Endometrial microvascular endothelial cells (primary cell): ENCODE data around the gene POLA1. TPM values are rescaled to one million over a fixed set of nuclear protein-coding genes. Genes with fewer than 3 reads are reported as not detected.

ENCODE experiments used
- in situ Hi-C: cut with HindIII; loops from 2 replicates; pipeline ENCODE4 v1.10.0; 2017; ENCODE audit warnings: low sequenced_read_pairs, low pct_unique_long_range_greater_than_20kb; ENCODE audit errors: inconsistent ontology term
- total RNA-seq: library from RNA; depleted of rRNA; stranded (reverse); fragments of >200 nt; gene quantifications from one replicate; pipeline ENCODE4 v1.2.3, GENCODE V29; 2015; ENCODE audit errors: inconsistent ontology term

Gene POLA1
- total RNA-seq, 1 donor from 2014 or later = 12.4 TPM

- in situ Hi-C loops = no loop called here
Observed at GRCh38 chrX:25014366-25014838, 320.7 kb downstream of the POLA1 start.

GRCh38 chrX:25015486-25016360, 322.0 kb downstream of the POLA1 start, which contains the start of gene ARX:
Gene ARX (minus strand): TSS chrX:25015965. CDS start chrX:25015737, 228 bp downstream.
- in situ Hi-C loops = no loop called here

GRCh38 chrX:25016361-25016671, 322.6 kb downstream of the POLA1 start:
- in situ Hi-C loops = no loop called here

GRCh38 chrX:25016938-25017598, 323.4 kb downstream of the POLA1 start:
- in situ Hi-C loops = no loop called here

GRCh38 chrX:25017667-25018247, 324.0 kb downstream of the POLA1 start:
- in situ Hi-C loops = no loop called here

- in situ Hi-C loops = no loop called here
Observed at GRCh38 chrX:25018682-25019081, 325.0 kb downstream of the POLA1 start.

GRCh38 chrX:25019707-25020390, 326.1 kb downstream of the POLA1 start:
- in situ Hi-C loops = no loop called here

GRCh38 chrX:25020391-25020904, 326.7 kb downstream of the POLA1 start:
- in situ Hi-C loops = no loop called here

- in situ Hi-C loops = no loop called here
Observed at GRCh38 chrX:25020905-25021449, 327.3 kb downstream of the POLA1 start.

GRCh38 chrX:25022499-25023325, 329.0 kb downstream of the POLA1 start:
- in situ Hi-C loops = no loop called here

GRCh38 chrX:25023908-25024307, 330.2 kb downstream of the POLA1 start:
- in situ Hi-C loops = no loop called here

- in situ Hi-C loops = no loop called here
Observed at GRCh38 chrX:25025615-25026014, 331.9 kb downstream of the POLA1 start.

- in situ Hi-C loops = no loop called here
Observed at GRCh38 chrX:25026576-25026975, 332.9 kb downstream of the POLA1 start.

- in situ Hi-C loops = no loop called here
Observed at GRCh38 chrX:25028726-25029125, 335.0 kb downstream of the POLA1 start.

- in situ Hi-C loops = no loop called here
Observed at GRCh38 chrX:25029288-25029825, 335.6 kb downstream of the POLA1 start.

- in situ Hi-C loops = no loop called here
Observed at GRCh38 chrX:25034889-25035288, 341.2 kb downstream of the POLA1 start.

- in situ Hi-C loops = no loop called here
Observed at GRCh38 chrX:25039036-25039435, 345.3 kb downstream of the POLA1 start.

GRCh38 chrX:25043192-25043591, 349.5 kb downstream of the POLA1 start:
- in situ Hi-C loops = no loop called here
